DOHH2 (cell line): ENCODE measurements around the gene STAG1.

Experiments used
- H3F3A ChIP-seq: fragments of 200-600 bp; sonication (generic), shearing (Covaris generic); 2 replicates; pipeline ENCODE4 v1.6.0; 2016; ENCODE audit warnings: antibody characterized with exemption, mild to moderate bottlenecking; ENCODE audit not compliant: control insufficient read depth, insufficient read depth
- H3K27ac ChIP-seq: fragments of 200-600 bp; sonication (generic); 2 replicates; pipeline ENCODE4 v1.5.1; 2014; ENCODE audit warnings: low read depth, mild to moderate bottlenecking, low read length, moderate library complexity
- H3K27me3 ChIP-seq: fragments of 200-600 bp; sonication (generic); 2 replicates; pipeline ENCODE4 v1.6.1; 2014; ENCODE audit warnings: mild to moderate bottlenecking, low read length, mixed read lengths; ENCODE audit not compliant: control insufficient read depth
- H3K36me3 ChIP-seq: fragments of 200-600 bp; sonication (generic); 2 replicates; pipeline ENCODE4 v1.6.1; 2014; ENCODE audit warnings: mild to moderate bottlenecking, low read length, moderate library complexity, mixed read lengths; ENCODE audit not compliant: control insufficient read depth
- H3K4me1 ChIP-seq: fragments of 200-600 bp; sonication (generic); 2 replicates; pipeline ENCODE4 v1.6.1; 2014; ENCODE audit warnings: mild to moderate bottlenecking, low read length, mixed read lengths; ENCODE audit not compliant: control insufficient read depth
- H3K4me2 ChIP-seq: fragments of 200-600 bp; sonication (generic); 2 replicates; pipeline ENCODE4 v1.6.0; 2014; ENCODE audit warnings: mild to moderate bottlenecking, low read length, moderate library complexity
- H3K4me3 ChIP-seq: fragments of 200-600 bp; sonication (generic); 2 replicates; pipeline ENCODE4 v1.5.1; 2014; ENCODE audit warnings: mild to moderate bottlenecking, low read length, mixed read lengths
- H3K79me2 ChIP-seq: fragments of 200-600 bp; sonication (generic); 2 replicates; pipeline ENCODE4 v1.6.1; 2014; ENCODE audit warnings: mild to moderate bottlenecking, low read length, mixed read lengths; ENCODE audit not compliant: control insufficient read depth
- H3K9me2 ChIP-seq: fragments of 200-600 bp; sonication (generic); replicated peaks from 2 replicates; pipeline ENCODE4 v1.6.1; 2014; ENCODE audit warnings: mild to moderate bottlenecking, low read length, mixed read lengths; ENCODE audit not compliant: control insufficient read depth
- H3K9me3 ChIP-seq: fragments of 200-600 bp; sonication (generic); 2 replicates; pipeline ENCODE4 v1.6.1; 2014; ENCODE audit warnings: antibody characterized with exemption, low read length, mixed read lengths; ENCODE audit not compliant: control insufficient read depth, insufficient read depth
- H4K20me1 ChIP-seq: fragments of 200-600 bp; sonication (generic); 2 replicates; pipeline ENCODE4 v1.6.0; 2014; ENCODE audit warnings: low read depth, mild to moderate bottlenecking, antibody characterized with exemption, low read length, moderate library complexity; ENCODE audit not compliant: control insufficient read depth, insufficient read depth
- EZH2phosphoT487 ChIP-seq: fragments of 200-600 bp; sonication (generic); IDR thresholded peaks from 2 replicates; pipeline ENCODE4 v1.6.1; 2017; ENCODE audit warnings: borderline replicate concordance, mild to moderate bottlenecking, antibody characterized with exemption, low read length, moderate library complexity, mixed read lengths
- TF ChIP-seq, protein P1 (sequence below): fragments of 200-600 bp; sonication (generic); IDR thresholded peaks from one replicate; pipeline ENCODE4 v1.5.1; 2014; ENCODE audit warnings: antibody characterized with exemption, mild to moderate bottlenecking, low read depth, low read length; ENCODE audit not compliant: poor library complexity, severe bottlenecking

STAG1 gene

DNA sequence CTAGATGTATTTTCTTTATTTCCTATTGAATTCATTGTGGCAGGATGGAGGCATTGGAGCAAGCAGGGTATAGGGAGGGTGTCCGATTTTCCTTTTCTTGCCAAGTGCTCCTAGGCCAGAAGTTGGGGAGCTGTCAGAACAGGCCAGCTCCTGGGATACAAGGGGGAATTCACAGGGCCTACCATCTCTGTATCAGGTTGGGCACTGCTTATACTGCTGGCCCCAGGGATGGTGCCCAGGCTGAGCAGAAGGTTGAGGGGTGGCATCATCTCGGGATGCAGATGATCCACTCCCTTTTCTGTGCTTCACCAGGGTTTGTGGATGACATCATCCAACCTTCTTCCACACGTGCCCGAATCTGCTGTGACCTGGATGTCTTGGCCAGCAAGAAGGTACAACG is 422.6 kb downstream of the STAG1 start:
- H3K4me1 ChIP-seq: no peaks in the 10 kb centered on the region
- H3K4me2 ChIP-seq: no peak overlapping the region
- H3F3A ChIP-seq: no peaks in the 10 kb centered on the region
- peaks cover 40% of the 10 kb centered on the region for H3K36me3 ChIP-seq
- H3K4me3 ChIP-seq: no peak overlapping the region
- no peaks in the 10 kb centered on the region for H3K79me2 ChIP-seq
- H3K9me2 ChIP-seq: no peaks in the 10 kb centered on the region
- no peaks in the 10 kb centered on the region for H4K20me1 ChIP-seq
- no peak for TF ChIP-seq EZH2phosphoT487
- TF ChIP-seq, protein P1, sequence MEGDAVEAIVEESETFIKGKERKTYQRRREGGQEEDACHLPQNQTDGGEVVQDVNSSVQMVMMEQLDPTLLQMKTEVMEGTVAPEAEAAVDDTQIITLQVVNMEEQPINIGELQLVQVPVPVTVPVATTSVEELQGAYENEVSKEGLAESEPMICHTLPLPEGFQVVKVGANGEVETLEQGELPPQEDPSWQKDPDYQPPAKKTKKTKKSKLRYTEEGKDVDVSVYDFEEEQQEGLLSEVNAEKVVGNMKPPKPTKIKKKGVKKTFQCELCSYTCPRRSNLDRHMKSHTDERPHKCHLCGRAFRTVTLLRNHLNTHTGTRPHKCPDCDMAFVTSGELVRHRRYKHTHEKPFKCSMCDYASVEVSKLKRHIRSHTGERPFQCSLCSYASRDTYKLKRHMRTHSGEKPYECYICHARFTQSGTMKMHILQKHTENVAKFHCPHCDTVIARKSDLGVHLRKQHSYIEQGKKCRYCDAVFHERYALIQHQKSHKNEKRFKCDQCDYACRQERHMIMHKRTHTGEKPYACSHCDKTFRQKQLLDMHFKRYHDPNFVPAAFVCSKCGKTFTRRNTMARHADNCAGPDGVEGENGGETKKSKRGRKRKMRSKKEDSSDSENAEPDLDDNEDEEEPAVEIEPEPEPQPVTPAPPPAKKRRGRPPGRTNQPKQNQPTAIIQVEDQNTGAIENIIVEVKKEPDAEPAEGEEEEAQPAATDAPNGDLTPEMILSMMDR: no peak
- H3K9me3 ChIP-seq: no peaks in the 10 kb centered on the region
- H3K27me3 ChIP-seq: no peaks in the 10 kb centered on the region
- H3K27ac ChIP-seq: no peak overlapping the region

DNA sequence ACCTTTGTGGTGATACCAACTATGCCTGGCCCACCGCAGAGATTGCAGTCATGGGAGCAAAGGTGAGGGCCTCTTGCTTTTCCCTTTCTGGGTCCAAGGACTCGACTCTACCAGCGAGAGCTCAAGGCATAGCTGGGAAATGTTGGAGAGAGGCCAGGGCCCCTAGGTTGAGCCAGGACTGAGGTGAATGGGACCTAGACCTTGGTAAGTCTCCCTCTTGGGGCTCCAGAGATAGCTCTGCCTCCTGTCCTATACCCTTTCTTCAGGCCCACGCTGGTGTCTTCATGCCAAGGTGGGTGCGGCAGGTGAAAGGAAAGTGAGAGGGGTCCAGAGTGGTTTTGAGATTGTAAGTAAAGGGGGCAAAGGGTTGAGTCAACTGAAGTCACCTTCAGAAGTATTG is 424.5 kb downstream of the STAG1 start:
- peaks cover 27% of the 10 kb centered on the region for H3K36me3 ChIP-seq
- H3K9me2 ChIP-seq: no peaks in the 10 kb centered on the region
- no peak overlapping the region for H3K4me3 ChIP-seq
- H3K4me2 ChIP-seq: no peak overlapping the region
- H4K20me1 ChIP-seq: no peaks in the 10 kb centered on the region
- H3K27ac ChIP-seq: no peak overlapping the region
- TF ChIP-seq, protein P1: no peak
- no peak for TF ChIP-seq EZH2phosphoT487
- H3K4me1 ChIP-seq: no peaks in the 10 kb centered on the region
- H3F3A ChIP-seq: no peaks in the 10 kb centered on the region
- no peaks in the 10 kb centered on the region for H3K9me3 ChIP-seq
- no peaks in the 10 kb centered on the region for H3K27me3 ChIP-seq
- H3K79me2 ChIP-seq: no peaks in the 10 kb centered on the region

DNA sequence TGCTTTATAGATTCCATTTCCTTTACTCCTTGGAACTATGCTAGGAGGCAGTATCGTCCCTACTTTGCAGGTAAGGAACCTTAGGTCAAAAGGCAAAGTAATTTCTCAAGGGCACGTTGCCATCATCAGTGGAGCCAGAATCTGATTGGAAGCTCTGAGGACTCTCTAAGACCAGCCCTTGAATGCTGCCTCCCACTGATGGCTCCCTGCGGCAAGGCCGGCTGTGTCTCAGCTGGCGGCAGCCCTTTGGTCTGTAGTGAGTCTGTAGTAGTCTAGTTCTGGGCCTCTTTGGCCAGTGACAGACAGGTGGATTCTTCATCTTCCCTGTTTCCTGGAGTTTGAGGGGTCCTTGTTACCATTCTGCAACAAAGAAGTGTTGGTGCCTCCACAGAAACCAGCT is 425.9 kb downstream of the STAG1 start:
- Histone ChIP-seq H3K9me3 (peaks cover 2% of the 10 kb centered on the region; the same call in 1 of the 2 replicates), H3K4me3 (no peak overlapping the region), H3K9me2 (no peaks in the 10 kb centered on the region), H3K27me3 (no peaks in the 10 kb centered on the region), H3K79me2 (no peaks in the 10 kb centered on the region), H3K27ac (no peak overlapping the region), H3K36me3 (peaks cover 24% of the 10 kb centered on the region), H3K4me2 (no peak overlapping the region), H3K4me1 (no peaks in the 10 kb centered on the region), H3F3A (no peaks in the 10 kb centered on the region), H4K20me1 (no peaks in the 10 kb centered on the region)
- TF ChIP-seq, protein P1: no peak
- TF ChIP-seq EZH2phosphoT487: no peak

DNA sequence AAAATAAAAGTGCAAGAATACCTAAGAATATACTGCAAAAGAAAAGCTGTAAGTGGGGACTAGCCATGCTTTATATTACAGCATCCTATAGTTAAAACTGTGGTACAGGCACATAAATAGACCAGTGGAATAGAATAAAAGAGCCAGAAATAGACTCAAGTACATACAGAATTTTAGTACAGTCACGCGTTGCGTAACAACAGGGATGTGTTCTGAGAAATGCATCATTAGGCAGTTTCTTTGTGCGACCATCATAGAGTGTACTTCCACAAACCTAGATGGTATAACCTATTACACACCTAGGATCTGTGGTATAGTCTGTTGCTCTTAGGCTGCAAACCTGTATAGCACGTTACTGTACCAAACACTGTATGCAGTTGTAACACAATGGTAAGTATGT is 440.2 kb downstream of the STAG1 start:
- Histone ChIP-seq H3K27me3 (no peaks in the 10 kb centered on the region), H3F3A (0 out of 2 replicates have a peak, but pooled peaks cover 3% of the 10 kb centered on the region), H3K4me2 (no peak overlapping the region), H3K4me3 (no peak overlapping the region), H3K36me3 (no peaks in the 10 kb centered on the region; the same call in 1 of the 2 replicates), H3K27ac (no peak overlapping the region), H4K20me1 (no peaks in the 10 kb centered on the region), H3K4me1 (no peaks in the 10 kb centered on the region), H3K9me2 (no peaks in the 10 kb centered on the region), H3K9me3 (no peaks in the 10 kb centered on the region), H3K79me2 (no peaks in the 10 kb centered on the region)
- TF ChIP-seq, protein P1: no peak
- TF ChIP-seq EZH2phosphoT487: no peak
